BLaER1 treated with 17β-estradiol and CSF1 and Interleukin-3, amounts not matched to agents 10 nM and 100 nM (cell line): ENCODE measurements around the gene CBLN2.

ENCODE experiments used
- H3K27ac ChIP-seq, 11 experiments: shearing (Covaris generic); formaldehyde crosslinking; 2 replicates each; pipeline ENCODE4 v1.8.1; 2022
- H3K27me3 ChIP-seq, 11 experiments: shearing (Covaris generic); formaldehyde crosslinking; 2 replicates each; pipeline ENCODE4 v1.8.1; 2022
- H3K36me3 ChIP-seq, 11 experiments: shearing (Covaris generic); formaldehyde crosslinking; 2 replicates each; pipeline ENCODE4 v1.8.1; 2022
- H3K4me1 ChIP-seq, 10 experiments: shearing (Covaris generic); formaldehyde crosslinking; 2 replicates each; pipeline ENCODE4 v1.8.1; 2022
- H3K4me2 ChIP-seq, 11 experiments: shearing (Covaris generic); formaldehyde crosslinking; 2 replicates each; pipeline ENCODE4 v1.8.1; 2022
- H3K4me3 ChIP-seq, 10 experiments: shearing (Covaris generic); formaldehyde crosslinking; 2 replicates each; pipeline ENCODE4 v1.8.1; 2022
- H3K9ac ChIP-seq, 11 experiments: shearing (Covaris generic); formaldehyde crosslinking; 2 replicates each; pipeline ENCODE4 v1.8.1; 2022
- H3K9me3 ChIP-seq, 11 experiments: shearing (Covaris generic); formaldehyde crosslinking; replicated peaks in 1 of 11; 2 replicates each; pipeline ENCODE4 v1.8.1; 2022
- H4K20me1 ChIP-seq, 11 experiments: shearing (Covaris generic); formaldehyde crosslinking; 2 replicates each; pipeline ENCODE4 v1.8.1; 2022
- Cebpa-rat ChIP-seq, 11 experiments: shearing (Covaris generic); IDR thresholded peaks; 2 replicates each; pipeline ENCODE4 v1.8.1; 2022

The CBLN2 gene

DNA sequence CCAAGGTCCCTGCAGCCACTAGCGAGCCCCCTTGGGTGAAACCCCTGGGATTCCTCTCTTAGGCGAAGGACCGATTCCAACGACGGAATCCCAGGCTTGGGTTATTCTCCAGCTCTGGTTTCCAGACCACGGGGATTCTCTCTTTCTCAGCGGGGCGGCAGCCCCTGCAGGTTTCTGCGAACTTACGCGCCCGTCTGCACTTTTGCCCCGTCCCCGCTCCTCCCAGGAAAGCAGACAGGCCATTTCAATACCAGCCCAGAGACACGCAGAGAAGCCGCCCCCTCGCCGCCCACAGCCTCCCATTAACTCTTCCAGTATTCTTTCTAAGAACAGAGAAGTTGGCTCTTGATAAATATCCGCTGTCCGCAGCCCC is 1.2 kb downstream of the CBLN2 start:
- no peaks in the 10 kb centered on the region for H3K36me3 ChIP-seq
- no peak overlapping the region for H3K27ac ChIP-seq
- no peak overlapping the region for H3K9ac ChIP-seq
- no peak overlapping the region for H3K4me2 ChIP-seq
- peaks cover 9 to 26% (median 17%) of the 10 kb centered on the region in 11 experiments; a peak in 18 of 22 replicates for H3K27me3 ChIP-seq
- no peak overlapping the region for H3K4me3 ChIP-seq
- H4K20me1 ChIP-seq: no peaks in the 10 kb centered on the region
- no peak for TF ChIP-seq Cebpa-rat (IDR thresholded peaks at IDR 0.05)
- H3K4me1 ChIP-seq: no peaks in the 10 kb centered on the region
- H3K9me3 ChIP-seq: peaks cover 24 to 33% (median 30%) of the 10 kb centered on the region in 11 experiments

DNA sequence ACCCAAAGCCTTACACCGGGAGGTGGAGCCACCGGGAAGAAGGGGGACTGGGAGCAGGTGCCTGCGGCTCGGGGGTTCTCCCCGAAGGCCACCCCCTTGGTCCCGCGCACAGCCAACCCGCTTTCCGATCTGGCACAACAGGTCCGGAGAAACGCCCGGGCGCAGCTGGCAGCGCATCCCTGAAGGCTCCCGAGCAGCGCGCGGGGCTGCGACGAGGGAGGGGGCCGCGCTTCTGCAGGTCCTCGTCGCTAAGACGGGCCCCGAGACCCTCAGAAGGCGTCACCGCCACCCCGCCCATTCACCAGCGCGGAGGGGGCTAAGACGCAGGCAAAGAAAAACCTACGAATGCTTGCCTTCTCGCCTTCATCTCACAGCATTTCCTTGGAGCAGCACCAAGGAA is 1.8 kb downstream of the CBLN2 start:
- no peaks in the 10 kb centered on the region for H3K36me3 ChIP-seq
- no peak for TF ChIP-seq Cebpa-rat (IDR thresholded peaks at IDR 0.05)
- H3K4me1 ChIP-seq: no peaks in the 10 kb centered on the region
- no peak overlapping the region for H3K9ac ChIP-seq
- H3K9me3 ChIP-seq: peaks cover 24 to 33% (median 30%) of the 10 kb centered on the region in 11 experiments
- peaks cover 9 to 26% (median 17%) of the 10 kb centered on the region in 11 experiments; a peak in 18 of 22 replicates for H3K27me3 ChIP-seq
- H3K4me3 ChIP-seq: no peak overlapping the region
- H4K20me1 ChIP-seq: no peaks in the 10 kb centered on the region
- H3K27ac ChIP-seq: no peak overlapping the region
- H3K4me2 ChIP-seq: no peak overlapping the region

DNA sequence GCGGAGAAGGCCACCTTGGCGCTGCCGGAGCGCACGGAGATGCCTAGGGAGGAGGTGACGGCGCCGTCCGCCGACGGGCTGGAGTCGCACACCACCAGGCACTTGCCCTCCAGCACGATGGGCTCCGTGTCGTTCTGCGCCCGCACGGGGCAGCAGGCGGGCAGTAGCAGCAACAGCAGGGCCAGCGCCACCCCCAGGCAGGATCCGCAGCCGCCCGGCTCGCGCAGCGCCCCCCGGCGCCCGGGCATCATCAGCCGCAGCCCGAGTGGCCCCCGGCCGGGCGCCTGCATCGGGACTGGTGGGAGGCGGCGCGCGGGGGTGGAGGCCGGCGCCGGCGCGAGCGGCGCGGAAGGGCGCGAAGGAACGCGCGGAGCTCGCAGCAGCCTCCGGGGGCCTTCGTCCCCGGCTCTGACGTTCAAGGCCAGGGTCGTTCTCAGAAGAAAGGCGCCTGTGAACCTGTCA is 2.2 kb downstream of the CBLN2 start:
- Histone ChIP-seq H3K27me3 (peaks cover 9 to 26% (median 17%) of the 10 kb centered on the region in 11 experiments; a peak in 18 of 22 replicates), H3K4me3 (no peak overlapping the region), H3K9me3 (peaks cover 24 to 33% (median 30%) of the 10 kb centered on the region in 11 experiments)

DNA sequence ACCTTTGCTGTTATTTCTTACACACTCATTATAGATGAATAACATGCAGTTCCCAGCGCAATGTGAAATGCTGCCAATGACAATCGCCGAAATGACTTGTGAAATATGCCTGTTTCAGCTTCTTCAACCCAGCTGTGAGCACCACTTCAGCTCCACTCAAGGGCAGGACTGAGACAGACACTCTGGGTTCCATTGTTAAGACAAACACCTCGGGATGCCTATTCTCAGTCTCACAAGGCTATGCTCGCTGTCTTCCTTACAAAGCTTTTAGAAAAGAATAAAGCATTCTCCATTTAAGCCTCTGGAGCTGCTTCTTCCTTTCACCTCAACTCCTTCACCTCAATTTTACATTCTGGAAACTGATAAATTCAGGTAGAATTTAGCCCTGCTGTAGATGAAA is 4.2 kb downstream of the CBLN2 start:
- Histone ChIP-seq H3K9me3 (peaks cover 24 to 33% (median 30%) of the 10 kb centered on the region in 11 experiments), H3K27ac (no peak overlapping the region), H3K4me1 (no peaks in the 10 kb centered on the region), H3K36me3 (no peaks in the 10 kb centered on the region), H3K4me3 (no peak overlapping the region), H3K27me3 (peaks cover 9 to 26% (median 16%) of the 10 kb centered on the region in 11 experiments; a peak in 18 of 22 replicates), H3K9ac (no peak overlapping the region), H4K20me1 (no peaks in the 10 kb centered on the region), H3K4me2 (no peak overlapping the region)
- TF ChIP-seq Cebpa-rat (IDR thresholded peaks at IDR 0.05): no peak

More for the DNA sequence above, 2.2 kb downstream of the CBLN2 start:
- Histone ChIP-seq H3K36me3 (no peaks in the 10 kb centered on the region), H4K20me1 (no peaks in the 10 kb centered on the region), H3K9ac (no peak overlapping the region), H3K27ac (no peak overlapping the region), H3K4me1 (no peaks in the 10 kb centered on the region), H3K4me2 (no peak overlapping the region)
- no peak for TF ChIP-seq Cebpa-rat (IDR thresholded peaks at IDR 0.05)

DNA sequence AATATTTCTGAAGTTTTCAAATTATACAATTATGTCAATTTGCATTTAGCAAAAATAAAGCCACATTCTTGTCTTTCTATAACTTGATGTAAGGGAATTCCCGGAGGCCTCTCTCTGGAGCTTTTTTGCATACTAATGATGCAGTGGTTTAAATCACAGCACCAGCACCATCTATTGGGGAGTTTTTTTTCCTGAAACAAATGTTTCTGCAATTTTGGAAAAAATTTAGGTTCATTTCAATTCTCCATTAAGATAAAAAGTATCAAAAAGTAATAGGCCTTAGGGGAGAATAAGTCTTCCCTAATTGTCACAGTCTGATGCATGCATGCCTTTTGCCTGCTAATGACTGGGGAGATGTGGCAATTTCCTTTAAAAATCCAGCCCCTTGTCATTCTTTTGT is 13.5 kb downstream of the CBLN2 start:
- Histone ChIP-seq H4K20me1 (no peaks in the 10 kb centered on the region), H3K27ac (no peak overlapping the region), H3K4me3 (no peak overlapping the region), H3K9me3 (no peaks in the 10 kb centered on the region), H3K9ac (no peak overlapping the region), H3K27me3 (no peaks in the 10 kb centered on the region), H3K4me1 (no peaks in the 10 kb centered on the region), H3K4me2 (no peak overlapping the region), H3K36me3 (no peaks in the 10 kb centered on the region)
- TF ChIP-seq Cebpa-rat (IDR thresholded peaks at IDR 0.05): no peak

DNA sequence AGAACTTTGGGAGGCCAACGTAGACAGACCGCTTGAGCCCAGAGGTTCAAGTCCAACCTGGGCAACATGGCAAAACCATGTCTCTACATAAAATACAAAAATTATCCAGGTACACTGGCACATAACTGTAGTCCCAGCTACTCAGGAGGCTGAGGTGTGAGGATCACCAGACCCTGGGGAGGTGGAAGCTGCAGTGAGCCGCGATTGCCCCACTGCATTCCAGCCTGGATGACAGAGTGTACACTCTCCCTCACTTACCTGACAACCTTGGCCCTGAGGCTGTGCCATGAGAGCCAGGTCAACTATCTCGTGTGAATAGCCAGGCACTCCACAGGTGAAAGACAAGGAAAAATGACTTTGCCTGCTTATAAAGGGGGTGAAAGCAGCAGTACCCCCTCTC is 39.3 kb downstream of the CBLN2 start:
- Histone ChIP-seq H3K4me2 (no peak overlapping the region), H3K27ac (no peak overlapping the region), H3K36me3 (no peaks in the 10 kb centered on the region), H3K27me3 (no peaks in the 10 kb centered on the region), H3K9me3 (no peaks in the 10 kb centered on the region), H4K20me1 (no peaks in the 10 kb centered on the region), H3K4me1 (no peaks in the 10 kb centered on the region), H3K4me3 (no peak overlapping the region), H3K9ac (no peak overlapping the region)
- TF ChIP-seq Cebpa-rat (IDR thresholded peaks at IDR 0.05): no peak

DNA sequence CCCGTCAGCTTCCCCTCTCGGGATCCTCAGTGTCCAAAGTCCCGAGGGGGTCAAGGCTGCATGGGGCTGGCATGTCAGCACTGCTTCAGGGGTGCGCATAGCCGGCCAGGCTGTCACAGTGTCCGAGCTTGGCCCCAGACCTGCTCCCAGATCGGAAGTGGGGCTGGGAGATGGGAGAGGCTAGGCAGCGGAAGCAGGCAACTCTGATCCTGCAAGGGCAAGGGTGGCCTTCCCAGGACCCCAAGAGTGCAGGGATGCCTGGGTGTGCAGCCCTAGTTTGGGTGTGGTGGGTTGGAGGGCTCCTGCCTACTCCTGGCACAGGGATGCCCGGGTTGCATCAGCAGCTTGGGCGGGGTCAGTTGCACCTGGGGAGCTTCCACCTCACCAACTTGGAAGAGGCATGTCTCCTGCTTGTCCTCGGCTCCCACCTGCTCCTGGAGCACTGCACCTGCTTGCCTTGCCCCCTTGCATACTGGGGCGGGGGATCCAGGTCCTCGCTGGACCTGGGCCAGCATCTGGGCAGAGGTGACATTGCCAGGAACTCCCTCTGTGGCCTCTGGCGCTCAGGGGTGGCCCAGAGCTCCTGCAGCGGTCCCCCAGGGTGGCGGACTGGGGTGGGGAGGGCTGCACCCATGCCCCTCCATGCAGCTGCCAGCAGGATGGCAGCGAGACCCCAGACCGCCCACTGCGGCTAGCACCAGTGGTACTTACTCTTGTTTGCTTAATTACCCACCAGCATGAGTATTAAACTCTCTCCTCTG is 41.3 kb downstream of the CBLN2 start:
- no peak overlapping the region for H3K4me2 ChIP-seq
- no peaks in the 10 kb centered on the region for H4K20me1 ChIP-seq
- H3K4me3 ChIP-seq: no peak overlapping the region
- H3K4me1 ChIP-seq: no peaks in the 10 kb centered on the region
- H3K27me3 ChIP-seq: no peaks in the 10 kb centered on the region
- H3K9ac ChIP-seq: no peak overlapping the region
- no peaks in the 10 kb centered on the region for H3K9me3 ChIP-seq
- no peaks in the 10 kb centered on the region for H3K36me3 ChIP-seq
- no peak for TF ChIP-seq Cebpa-rat (IDR thresholded peaks at IDR 0.05)
- no peak overlapping the region for H3K27ac ChIP-seq

DNA sequence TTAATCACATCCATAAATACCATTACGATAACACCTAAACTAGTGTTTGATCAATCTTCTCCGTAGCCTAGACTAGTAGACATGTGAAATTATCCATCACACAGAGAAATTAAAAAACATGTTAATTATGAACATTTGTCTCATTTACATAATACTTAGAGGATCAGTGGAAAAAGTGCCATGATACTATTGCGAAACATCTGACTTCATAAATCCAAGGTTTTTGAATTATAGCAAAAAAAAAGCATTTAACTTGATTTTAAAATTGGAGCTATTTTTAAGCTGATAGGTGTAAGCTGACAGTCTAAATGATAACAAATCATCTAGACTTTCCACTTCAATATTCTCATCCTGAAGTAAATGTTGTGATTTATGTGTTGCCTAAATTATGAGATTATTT is 51.6 kb downstream of the CBLN2 start:
- TF ChIP-seq Cebpa-rat (IDR thresholded peaks at IDR 0.05): peak in 2 of 11 experiments; percentile 61 to 64; a peak in 4 of 22 replicates
- H3K4me2 ChIP-seq: no peak overlapping the region
- no peaks in the 10 kb centered on the region for H3K4me1 ChIP-seq
- H3K27ac ChIP-seq: no peak overlapping the region
- no peak overlapping the region for H3K9ac ChIP-seq
- H3K9me3 ChIP-seq: no peaks in the 10 kb centered on the region
- H4K20me1 ChIP-seq: no peaks in the 10 kb centered on the region
- H3K36me3 ChIP-seq: no peaks in the 10 kb centered on the region
- H3K4me3 ChIP-seq: no peak overlapping the region
- H3K27me3 ChIP-seq: no peaks in the 10 kb centered on the region
